ENCODE results near the gene KAZN. TPM values are rescaled to one million over a fixed set of nuclear protein-coding genes. Genes with fewer than 3 reads are reported as not detected.

Gene KAZN
- total RNA-seq, 2 experiments from 2014 or later = 0.22 to 0.55 TPM

- ChIA-PET POLR2A (no interaction called here), CTCF (no interaction called here)
- Mint-ChIP-seq H3K9me3 (no peaks in the 10 kb centered on the region), H3K27ac (no peak overlapping the region), H3K27me3 (peaks cover 6% of the 10 kb centered on the region), H3K36me3 (ENCODE audit: low read depth) (no peaks in the 10 kb centered on the region), H3K4me3 (no peak overlapping the region), H3K4me1 (ENCODE audit: low read depth) (no peaks in the 10 kb centered on the region)
- DNase-seq = no peak
- H3K27ac ChIP-seq (ENCODE audit: low read depth in 1 of 2, low read length in 2 of 2) = no peak overlapping the region
- no peak for TF ChIP-seq CTCF (IDR thresholded peaks at IDR 0.05)
- H3K4me3 ChIP-seq (ENCODE audit: low read length) = no peak overlapping the region
- H3K9me3 ChIP-seq (ENCODE audit: control insufficient read depth in 1 of 2, insufficient read depth in 1 of 2, low read length in 2 of 2) = no peaks in the 10 kb centered on the region
- H3K27me3 ChIP-seq (ENCODE audit: control insufficient read depth in 1 of 2, insufficient read depth in 2 of 2, low read length in 2 of 2) = peaks cover 0 to 7% of the 10 kb centered on the region in 2 experiments
- intact Hi-C loops (cut with DNase I, micrococcal nuclease) = no loop called here
- no peak for ATAC-seq (ENCODE audit: poor library complexity)
- no peaks in the 10 kb centered on the region for H3K4me1 ChIP-seq (ENCODE audit: insufficient read depth, low read length)
- no peaks in the 10 kb centered on the region for H3K36me3 ChIP-seq (ENCODE audit: insufficient read depth, low read length)
Observed at GRCh38 chr1:14889825-14890440, 291.4 kb downstream of the KAZN start.

GRCh38 chr1:14891991-14892390, 293.5 kb downstream of the KAZN start:
- Histone ChIP-seq H3K36me3 (ENCODE audit: insufficient read depth, low read length) (no peaks in the 10 kb centered on the region), H3K27ac (ENCODE audit: low read depth in 1 of 2, low read length in 2 of 2) (no peak overlapping the region), H3K4me3 (ENCODE audit: low read length) (no peak overlapping the region), H3K9me3 (ENCODE audit: control insufficient read depth in 1 of 2, insufficient read depth in 1 of 2, low read length in 2 of 2) (no peaks in the 10 kb centered on the region), H3K27me3 (ENCODE audit: control insufficient read depth in 1 of 2, insufficient read depth in 2 of 2, low read length in 2 of 2) (peaks cover 3 to 7% of the 10 kb centered on the region in 2 experiments), H3K4me1 (ENCODE audit: insufficient read depth, low read length) (no peaks in the 10 kb centered on the region)
- TF ChIP-seq CTCF (IDR thresholded peaks at IDR 0.05) = no peak
- ATAC-seq (ENCODE audit: poor library complexity) (no peak), DNase-seq (no peak)
- Mint-ChIP-seq H3K36me3 (ENCODE audit: low read depth) (no peaks in the 10 kb centered on the region), H3K9me3 (no peaks in the 10 kb centered on the region), H3K4me1 (ENCODE audit: low read depth) (no peaks in the 10 kb centered on the region), H3K27me3 (peaks cover 13% of the 10 kb centered on the region), H3K27ac (no peak overlapping the region), H3K4me3 (no peak overlapping the region)
- CTCF ChIA-PET = no interaction called here
- POLR2A ChIA-PET = no interaction called here
- intact Hi-C loops (cut with DNase I, micrococcal nuclease) = no loop called here

GRCh38 chr1:14894811-14895560, 296.5 kb downstream of the KAZN start:
- H3K4me3 Mint-ChIP-seq = no peak overlapping the region
- Histone ChIP-seq H3K4me1 (ENCODE audit: insufficient read depth, low read length) (no peaks in the 10 kb centered on the region), H3K36me3 (ENCODE audit: insufficient read depth, low read length) (no peaks in the 10 kb centered on the region), H3K27me3 (ENCODE audit: control insufficient read depth in 1 of 2, insufficient read depth in 2 of 2, low read length in 2 of 2) (peaks cover 3 to 7% of the 10 kb centered on the region in 2 experiments), H3K4me3 (ENCODE audit: low read length) (no peak overlapping the region), H3K9me3 (ENCODE audit: control insufficient read depth in 1 of 2, insufficient read depth in 1 of 2, low read length in 2 of 2) (no peaks in the 10 kb centered on the region), H3K27ac (ENCODE audit: low read depth in 1 of 2, low read length in 2 of 2) (no peak overlapping the region)
- CTCF ChIA-PET = no interaction called here
- no peaks in the 10 kb centered on the region for H3K4me1 Mint-ChIP-seq (ENCODE audit: low read depth)
- TF ChIP-seq CTCF (IDR thresholded peaks at IDR 0.05) = no peak
- H3K27me3 Mint-ChIP-seq = peaks cover 28% of the 10 kb centered on the region
- no peak overlapping the region for H3K27ac Mint-ChIP-seq
- H3K9me3 Mint-ChIP-seq = no peaks in the 10 kb centered on the region
- intact Hi-C loops (cut with DNase I, micrococcal nuclease) = no loop called here
- DNase-seq = no peak
- H3K36me3 Mint-ChIP-seq (ENCODE audit: low read depth) = no peaks in the 10 kb centered on the region
- POLR2A ChIA-PET = no interaction called here
- no peak for ATAC-seq (ENCODE audit: poor library complexity)

Data from CD4-positive, alpha-beta T cell (primary cell).